Hematopoietic multipotent progenitor cell treated with erythropoietin and hydrocortisone succinate and interleukin-3 and kit ligand, for 8 days (in vitro differentiated cells): ENCODE measurements around the gene SBF2.

Experiments
- DNase-seq: peaks from one replicate; pipeline ENCODE4 v3.0.0-alpha.2; 2015

The SBF2 gene

GRCh38 chr11:9790703-9791102 lies 503.3 kb downstream of the SBF2 start:
- DNase-seq = peak; percentile 31

DNA sequence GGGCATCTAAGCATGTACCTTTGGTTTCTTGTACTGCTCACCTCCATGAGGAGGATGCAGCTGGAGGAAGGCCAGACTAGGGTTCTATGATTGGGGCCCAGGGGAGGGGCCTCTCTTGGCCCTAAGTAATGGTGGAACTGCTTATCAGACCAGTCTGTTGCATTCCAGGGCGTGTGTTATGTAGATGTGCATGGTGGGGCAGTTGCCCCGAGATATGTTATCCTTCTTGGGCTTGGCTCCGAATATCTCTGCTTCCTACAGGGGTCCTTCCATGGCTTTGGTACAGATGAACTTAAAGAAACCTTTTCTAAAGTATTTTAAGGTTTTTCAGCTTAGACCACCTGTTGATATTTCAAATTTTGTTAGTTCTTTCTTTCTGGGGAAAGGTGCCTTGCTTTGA lies 504.1 kb downstream of the SBF2 start:
- DNase-seq = peak; percentile 94

GRCh38 chr11:9787981-9788521 lies 506.0 kb downstream of the SBF2 start:
- DNase-seq = peak; percentile 26

DNA sequence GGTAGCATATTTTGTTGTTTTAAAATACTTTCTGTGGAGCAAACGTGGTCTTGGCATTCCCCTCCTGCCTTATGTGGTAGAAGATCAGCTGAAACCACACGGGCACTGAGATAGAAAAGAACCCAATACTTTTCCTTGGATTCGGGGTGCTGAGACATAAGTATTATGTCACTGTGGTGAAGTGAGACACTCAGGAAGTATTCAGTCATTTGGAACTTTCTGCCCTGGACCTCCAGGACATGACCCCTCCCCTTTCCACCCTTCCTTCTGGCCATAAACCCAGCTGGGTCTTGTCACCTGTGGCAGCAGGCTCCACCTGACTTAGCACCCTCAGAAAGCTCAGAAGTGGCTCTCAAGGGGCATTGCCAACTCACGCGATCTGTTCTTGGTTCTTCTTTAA lies 506.8 kb downstream of the SBF2 start:
- DNase-seq = no peak

GRCh38 chr11:9784602-9785315 lies 509.3 kb downstream of the SBF2 start:
- peak; percentile 87 for DNase-seq

GRCh38 chr11:9783986-9784385 lies 510.0 kb downstream of the SBF2 start:
- DNase-seq = no peak

DNA sequence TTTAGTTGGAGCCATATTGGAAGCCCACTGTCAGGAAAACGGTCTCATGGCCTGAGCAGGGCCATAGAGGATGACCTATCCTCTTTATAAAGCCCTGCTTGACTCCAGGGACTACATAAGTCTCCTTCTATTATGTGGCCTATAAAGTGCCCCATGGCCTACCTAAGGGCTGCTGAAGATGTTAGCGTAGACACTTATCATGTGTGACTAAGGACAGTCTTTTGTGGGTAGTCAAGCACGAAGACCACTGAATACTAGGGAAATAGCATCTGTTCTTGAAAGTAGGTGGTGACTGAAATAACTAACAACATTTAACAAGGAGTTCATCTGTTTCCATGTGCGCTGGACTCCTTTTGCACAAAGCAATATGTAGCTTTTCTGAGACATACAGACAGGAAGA lies 513.1 kb downstream of the SBF2 start:
- no peak for DNase-seq

GRCh38 chr11:9777525-9777924 lies 516.5 kb downstream of the SBF2 start:
- DNase-seq = no peak

- no peak for DNase-seq
Measured at GRCh38 chr11:9777066-9777465, 517.0 kb downstream of the SBF2 start.

- no peak for DNase-seq
Measured at GRCh38 chr11:9776203-9776602, 517.8 kb downstream of the SBF2 start.

GRCh38 chr11:9775398-9775779 lies 518.6 kb downstream of the SBF2 start:
- DNase-seq = no peak

- DNase-seq = no peak
Measured at GRCh38 chr11:9774591-9775397, 519.2 kb downstream of the SBF2 start.

- no peak for DNase-seq
Measured at GRCh38 chr11:9774109-9774508, 519.9 kb downstream of the SBF2 start.

DNA sequence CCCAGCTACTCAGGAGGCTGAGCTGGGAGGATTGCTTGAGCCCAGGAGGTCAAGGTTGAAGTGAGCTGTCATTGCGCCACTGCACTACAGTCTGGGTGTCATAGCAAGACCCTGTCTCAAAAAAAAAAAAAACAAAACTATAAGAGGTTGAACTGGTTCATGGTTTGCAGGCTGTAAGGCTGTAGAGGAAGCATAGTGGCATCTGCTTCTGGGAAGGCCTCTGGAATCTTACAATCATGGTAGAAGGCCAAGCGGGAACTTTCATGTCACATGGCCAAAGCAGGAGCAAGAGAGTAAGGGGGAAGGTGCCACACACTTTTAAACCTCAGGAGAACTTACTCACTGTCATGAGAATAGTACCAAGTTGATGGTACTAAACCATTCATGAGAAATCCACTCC lies 520.5 kb downstream of the SBF2 start:
- no peak for DNase-seq

DNA sequence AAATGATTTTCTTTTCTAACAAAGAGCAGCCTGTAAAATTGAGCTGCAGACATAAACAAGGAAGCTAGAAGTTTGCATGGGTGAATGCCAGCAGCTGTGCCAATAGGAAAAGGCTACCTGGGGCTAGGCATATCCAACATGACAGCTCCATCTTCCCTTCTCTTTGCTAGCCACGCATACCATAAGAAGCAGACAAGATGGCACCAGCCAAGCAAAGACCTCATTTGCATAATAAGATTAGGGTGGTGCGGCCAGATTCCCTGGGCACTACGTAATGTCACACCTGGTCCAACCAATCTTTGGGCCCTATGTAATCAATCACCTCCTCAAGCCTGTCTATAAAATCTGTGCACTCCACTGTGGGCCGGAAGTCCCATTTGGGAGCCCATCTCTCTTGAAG lies 521.8 kb downstream of the SBF2 start:
- no peak for DNase-seq

GRCh38 chr11:9771071-9771511 lies 522.9 kb downstream of the SBF2 start:
- DNase-seq = no peak

- DNase-seq = no peak
Measured at GRCh38 chr11:9769621-9770020, 524.4 kb downstream of the SBF2 start.

DNA sequence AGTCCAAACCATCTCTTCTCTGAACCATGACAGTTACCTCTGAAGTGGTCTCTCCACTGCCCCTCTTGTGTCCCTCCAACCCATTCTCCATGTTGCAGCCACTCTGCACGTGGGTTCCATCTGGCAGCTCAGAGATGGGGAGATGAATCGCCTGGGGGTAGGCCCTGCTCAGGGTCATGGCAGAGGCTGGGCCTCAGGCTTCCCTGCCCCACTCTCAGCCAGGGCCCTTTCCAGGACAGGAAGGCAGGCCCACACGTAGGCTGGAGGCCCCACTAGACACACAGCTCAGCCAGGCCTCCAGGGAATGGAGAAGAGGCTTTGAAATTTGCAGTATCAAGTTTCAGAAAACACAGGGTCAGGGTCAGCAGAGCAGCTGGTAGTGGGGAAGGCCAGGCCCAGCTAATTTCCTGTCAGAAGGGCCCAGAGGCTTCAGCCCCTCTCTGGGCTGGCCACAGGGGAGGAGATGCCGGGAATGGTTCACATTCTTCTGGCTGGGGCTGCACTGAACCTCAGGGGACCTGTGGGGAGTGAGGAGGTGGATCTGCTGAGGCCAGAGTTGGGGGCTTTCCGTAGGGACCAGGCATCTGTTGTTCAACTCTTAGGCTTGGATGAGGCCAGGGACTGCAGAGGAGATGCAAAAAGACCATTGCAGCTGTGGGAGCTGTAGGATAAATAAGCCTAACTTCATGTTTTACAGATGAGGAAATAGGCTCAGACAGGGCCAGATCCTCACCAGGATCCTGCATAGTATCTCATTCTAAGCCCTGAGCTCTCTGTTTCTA lies 528.5 kb downstream of the SBF2 start:
- DNase-seq = no peak

DNA sequence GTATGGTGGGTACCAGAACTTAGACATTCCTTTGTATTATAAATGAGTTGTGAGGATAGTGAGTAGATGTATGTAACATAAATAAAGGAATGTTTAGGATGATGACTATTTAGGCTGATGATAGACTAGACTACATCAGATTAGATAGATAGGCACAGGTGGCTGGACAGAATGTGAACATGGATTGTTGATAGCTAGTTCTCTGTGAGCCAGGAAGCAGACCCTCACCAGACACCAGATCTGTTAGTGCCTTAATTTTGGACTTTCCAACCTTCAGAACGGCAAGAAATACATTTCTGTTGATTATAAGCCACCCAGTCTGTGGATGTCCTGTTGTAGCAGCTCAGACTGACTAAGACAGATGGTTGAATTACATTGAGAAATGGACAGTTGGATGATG lies 530.7 kb downstream of the SBF2 start:
- DNase-seq = no peak

GRCh38 chr11:9762531-9762930 lies 531.5 kb downstream of the SBF2 start:
- no peak for DNase-seq

DNA sequence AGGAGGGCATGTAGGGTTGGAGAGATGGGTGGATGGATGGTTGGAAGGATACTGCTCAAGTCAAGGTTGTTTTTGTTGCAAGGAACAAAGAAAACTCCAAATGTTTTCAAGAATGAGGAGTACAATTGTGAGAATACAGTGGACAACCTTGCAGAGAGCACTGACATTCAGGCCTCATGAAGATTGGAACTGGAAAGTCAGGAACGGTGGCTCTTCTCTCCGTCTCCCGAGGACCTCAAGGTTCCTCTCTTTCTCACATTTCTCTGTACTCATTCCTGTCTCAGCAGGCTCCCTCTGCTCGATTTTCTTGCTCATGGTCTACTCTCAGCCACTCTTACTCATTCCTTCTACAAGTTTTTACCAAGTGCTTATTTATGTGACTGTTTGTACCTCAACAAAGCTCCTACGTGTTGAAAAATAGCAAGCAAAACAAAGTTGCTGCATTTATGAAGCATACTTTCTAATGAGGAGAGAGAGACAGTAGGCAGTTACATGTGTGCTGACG lies 532.5 kb downstream of the SBF2 start:
- DNase-seq = no peak

- no peak for DNase-seq
Measured at GRCh38 chr11:9760193-9760575, 533.8 kb downstream of the SBF2 start.

DNA sequence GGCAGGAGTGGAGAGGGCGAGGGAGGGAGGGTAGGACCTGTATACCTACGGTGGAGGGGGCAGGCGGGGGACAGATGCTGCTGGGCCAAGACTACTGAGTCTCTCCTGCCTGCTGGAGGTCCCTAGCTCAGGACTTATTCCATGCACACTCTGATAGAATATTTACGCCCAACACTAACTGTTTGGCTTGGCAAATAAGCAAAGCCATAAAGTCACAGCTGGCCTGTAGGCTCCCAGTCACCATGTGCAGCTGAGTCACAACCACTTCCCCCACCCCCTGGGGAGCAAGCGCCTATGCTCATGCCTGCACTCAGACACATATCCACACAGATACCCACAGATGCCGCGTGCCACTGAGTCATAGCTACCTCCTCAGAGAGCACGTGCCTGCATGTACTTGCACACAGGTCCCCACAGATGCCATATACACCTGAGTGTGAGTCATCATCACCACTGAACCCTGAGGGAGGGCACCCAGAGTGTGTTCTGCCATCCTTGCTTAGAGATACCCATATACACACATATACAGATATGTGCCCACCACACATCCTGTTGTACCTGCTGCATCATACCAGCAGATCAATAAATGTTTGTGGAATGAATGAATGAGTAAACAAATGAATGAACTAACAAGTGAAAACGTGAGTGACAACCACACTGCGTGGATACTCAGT lies 534.4 kb downstream of the SBF2 start:
- DNase-seq = peak; percentile 61
